ENCODE results near the gene PHACTR2.

PHACTR2 gene

DNA sequence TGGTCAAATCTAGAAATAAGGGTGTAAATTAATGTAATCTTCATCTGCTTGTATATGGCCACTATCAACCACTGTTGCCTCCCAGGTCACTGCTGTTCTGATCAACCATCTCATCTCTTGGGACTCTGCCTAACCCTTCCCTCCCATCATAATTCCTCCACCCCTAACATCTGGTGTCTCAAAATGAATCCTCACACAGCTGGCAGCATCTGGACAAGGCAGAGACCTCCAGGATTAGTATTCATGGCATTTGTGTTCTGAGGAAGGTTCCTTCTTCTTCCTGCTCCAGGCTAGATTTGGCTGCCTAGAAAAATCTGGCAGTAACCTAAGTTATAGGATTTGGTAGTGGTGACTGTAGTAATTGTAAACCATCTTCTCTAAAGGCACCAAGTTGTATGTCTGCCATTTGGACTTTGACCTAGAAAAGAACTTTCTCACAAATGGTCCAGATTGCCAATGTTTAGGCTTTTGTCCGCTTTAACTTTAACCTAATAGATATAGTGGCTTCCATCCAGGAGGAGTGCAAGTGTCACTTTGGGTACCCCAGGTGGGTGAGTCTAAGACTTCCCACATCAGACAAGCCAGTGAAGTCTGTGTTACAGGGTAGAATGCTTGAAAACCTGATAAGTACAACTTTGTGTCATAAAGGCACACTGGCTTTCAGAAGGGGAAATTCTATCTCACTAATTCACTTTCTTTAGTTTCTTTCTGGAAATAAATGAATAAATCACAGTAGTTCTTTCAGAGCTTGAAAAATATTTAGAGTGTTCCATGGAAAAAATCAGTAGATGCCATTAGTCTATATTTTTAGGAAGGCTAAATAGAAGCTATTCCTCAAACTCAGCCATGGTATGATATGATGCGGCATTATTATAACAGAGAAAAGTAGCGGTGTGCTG is 3.0 kb upstream of the PHACTR2 start:
- WGBS (ENCODE audit: insufficient coverage) = 100% methylated on average over 3 of the region's 3 CpGs
- H3K4me1 ChIP-seq (ENCODE audit: control extremely low read depth in 1 of 4, control insufficient read depth in 4 of 4, insufficient read depth in 4 of 4, low read length in 3 of 4) = peaks cover 5 to 12% (median 10%) of the 10 kb centered on the region in 4 experiments
- no peak for DNase-seq
- no peaks in the 10 kb centered on the region for H3K36me3 ChIP-seq (ENCODE audit: control insufficient read depth in 4 of 4, insufficient read depth in 4 of 4, low read length in 3 of 4)
- no peaks in the 10 kb centered on the region for H3K27me3 ChIP-seq (replicated peaks in 2 of 5; ENCODE audit: control insufficient read depth in 4 of 5, insufficient read depth in 5 of 5, low read length in 4 of 5)
- no peak overlapping the region for H3K27ac ChIP-seq (ENCODE audit: insufficient read depth in 1 of 2, low read depth in 1 of 2, low read length in 2 of 2, poor library complexity in 1 of 2, severe bottlenecking in 2 of 2)
- ChIA-PET CTCF (interaction anchor here (0.7 to 1.1 kb wide), 2 partner anchors 12 to 380 kb away, joined by 3 to 4 read pairs; no protein-coding TSS in a partner anchor), POLR2A (no interaction called here)
- H3K4me3 ChIP-seq (ENCODE audit: control insufficient read depth in 1 of 7, extremely low read depth in 1 of 7, insufficient read depth in 4 of 7, low read depth in 2 of 7, low read length in 6 of 7) = no peak overlapping the region
- no peaks in the 10 kb centered on the region for H3K9me3 ChIP-seq (ENCODE audit: control extremely low read depth in 1 of 5, control insufficient read depth in 4 of 5, insufficient read depth in 2 of 5, low read depth in 1 of 5, low read length in 4 of 5)

DNA sequence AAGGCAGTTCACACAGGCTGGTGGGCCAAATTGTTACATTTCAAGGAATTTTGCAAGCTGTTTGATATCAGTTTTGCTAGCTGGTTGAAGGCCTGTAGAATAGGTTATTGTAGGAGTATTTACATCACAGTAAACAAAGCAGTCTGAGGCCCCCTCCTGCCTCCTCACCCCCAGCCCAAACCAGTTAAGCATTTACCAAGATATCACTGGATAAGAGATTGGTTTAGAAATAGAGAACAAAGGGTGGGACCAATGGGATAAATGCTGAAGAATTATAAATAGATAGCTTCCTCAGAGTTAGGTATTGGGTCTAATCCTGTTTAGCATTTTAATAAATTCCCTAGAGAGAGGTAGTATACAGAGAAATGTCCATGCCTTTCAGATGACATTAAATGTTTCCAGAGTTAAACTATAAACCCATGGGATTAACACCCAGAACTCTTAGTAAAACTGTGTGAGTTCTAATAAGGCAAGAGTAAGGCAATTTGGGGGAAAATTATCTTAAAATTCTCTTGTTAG is 2.3 kb upstream of the PHACTR2 start:
- ChIA-PET POLR2A (no interaction called here), CTCF (interaction anchor here (0.7 to 1.1 kb wide), 2 partner anchors 13 to 380 kb away, joined by 3 to 4 read pairs; no protein-coding TSS in a partner anchor)
- Histone ChIP-seq H3K27ac (ENCODE audit: insufficient read depth in 1 of 2, low read depth in 1 of 2, low read length in 2 of 2, poor library complexity in 1 of 2, severe bottlenecking in 2 of 2) (no peak overlapping the region), H3K27me3 (replicated peaks in 2 of 5; ENCODE audit: control insufficient read depth in 4 of 5, insufficient read depth in 5 of 5, low read length in 4 of 5) (no peaks in the 10 kb centered on the region), H3K9me3 (ENCODE audit: control extremely low read depth in 1 of 5, control insufficient read depth in 4 of 5, insufficient read depth in 2 of 5, low read depth in 1 of 5, low read length in 4 of 5) (no peaks in the 10 kb centered on the region), H3K4me1 (ENCODE audit: control extremely low read depth in 1 of 4, control insufficient read depth in 4 of 4, insufficient read depth in 4 of 4, low read length in 3 of 4) (peaks cover 5 to 13% (median 12%) of the 10 kb centered on the region in 4 experiments), H3K4me3 (ENCODE audit: control insufficient read depth in 1 of 7, extremely low read depth in 1 of 7, insufficient read depth in 4 of 7, low read depth in 2 of 7, low read length in 6 of 7) (no peak overlapping the region), H3K36me3 (ENCODE audit: control insufficient read depth in 4 of 4, insufficient read depth in 4 of 4, low read length in 3 of 4) (no peaks in the 10 kb centered on the region)
- DNase-seq = no peak

DNA sequence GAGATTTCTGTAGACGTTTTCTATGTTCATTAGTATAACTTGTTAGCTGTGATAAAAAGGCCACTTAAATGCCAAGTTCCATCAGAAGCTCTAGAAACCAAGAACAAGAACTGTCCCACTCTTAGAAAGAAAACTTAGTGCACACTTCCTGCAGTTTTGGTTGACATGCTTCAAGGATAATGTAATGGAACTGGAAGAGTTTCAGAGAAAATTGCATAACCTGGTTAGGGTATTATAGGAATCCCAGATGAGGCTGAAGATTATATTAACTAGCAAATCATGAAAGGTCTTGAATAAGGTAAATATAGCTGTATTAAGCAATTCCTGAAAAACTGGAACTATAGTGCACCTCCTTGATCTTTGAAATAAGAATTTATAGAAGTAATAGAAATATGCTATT is 1.8 kb upstream of the PHACTR2 start:
- no peaks in the 10 kb centered on the region for H3K9me3 ChIP-seq (ENCODE audit: control extremely low read depth in 1 of 5, control insufficient read depth in 4 of 5, insufficient read depth in 2 of 5, low read depth in 1 of 5, low read length in 4 of 5)
- no peak for DNase-seq
- H3K36me3 ChIP-seq (ENCODE audit: control insufficient read depth in 4 of 4, insufficient read depth in 4 of 4, low read length in 3 of 4) = no peaks in the 10 kb centered on the region
- ChIA-PET POLR2A (no interaction called here), CTCF (interaction anchor here (1.1 kb wide), 2 partner anchors 13 to 65 kb away, joined by 3 to 4 read pairs; no protein-coding TSS in a partner anchor)
- no peaks in the 10 kb centered on the region for H3K27me3 ChIP-seq (replicated peaks in 2 of 5; ENCODE audit: control insufficient read depth in 4 of 5, insufficient read depth in 5 of 5, low read length in 4 of 5)
- 100% methylated on average over 1 of the region's 1 CpG for WGBS (ENCODE audit: insufficient coverage)
- no peak overlapping the region for H3K27ac ChIP-seq (ENCODE audit: insufficient read depth in 1 of 2, low read depth in 1 of 2, low read length in 2 of 2, poor library complexity in 1 of 2, severe bottlenecking in 2 of 2)
- peaks cover 5 to 13% (median 12%) of the 10 kb centered on the region in 4 experiments for H3K4me1 ChIP-seq (ENCODE audit: control extremely low read depth in 1 of 4, control insufficient read depth in 4 of 4, insufficient read depth in 4 of 4, low read length in 3 of 4)
- no peak overlapping the region for H3K4me3 ChIP-seq (ENCODE audit: control insufficient read depth in 1 of 7, extremely low read depth in 1 of 7, insufficient read depth in 4 of 7, low read depth in 2 of 7, low read length in 6 of 7)

DNA sequence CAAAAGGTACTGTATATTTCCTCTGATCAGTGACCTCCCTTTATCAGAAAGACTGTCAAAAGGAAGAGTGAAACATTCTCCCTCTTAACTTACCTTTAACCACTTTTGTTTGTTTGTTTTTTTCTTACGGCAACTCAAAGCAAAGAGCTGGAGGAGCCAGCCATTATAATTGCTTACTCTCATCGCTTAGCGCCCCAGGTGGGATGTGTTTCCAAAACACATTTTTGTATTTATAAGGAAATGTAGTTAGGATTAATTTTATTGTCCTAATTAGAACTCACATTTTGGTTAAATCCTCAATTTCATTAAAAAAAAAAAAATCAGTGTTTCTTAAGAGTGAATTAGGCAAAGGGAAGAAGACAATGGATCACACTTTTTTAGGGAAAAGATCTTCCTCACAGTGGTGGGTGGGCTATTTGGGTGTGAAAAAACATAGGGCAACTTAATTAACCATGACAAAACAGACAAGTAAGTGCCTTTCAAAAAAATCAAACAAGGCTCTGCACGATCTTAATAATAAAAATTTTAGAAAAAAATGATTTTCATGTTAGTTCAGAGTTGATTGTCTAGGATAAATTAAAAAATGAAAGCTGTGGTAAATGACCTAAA is 1.2 kb upstream of the PHACTR2 start:
- Histone ChIP-seq H3K36me3 (ENCODE audit: control insufficient read depth in 4 of 4, insufficient read depth in 4 of 4, low read length in 3 of 4) (no peaks in the 10 kb centered on the region), H3K27ac (ENCODE audit: insufficient read depth in 1 of 2, low read depth in 1 of 2, low read length in 2 of 2, poor library complexity in 1 of 2, severe bottlenecking in 2 of 2) (no peak overlapping the region), H3K4me3 (ENCODE audit: control insufficient read depth in 1 of 7, extremely low read depth in 1 of 7, insufficient read depth in 4 of 7, low read depth in 2 of 7, low read length in 6 of 7) (no peak overlapping the region), H3K4me1 (ENCODE audit: control extremely low read depth in 1 of 4, control insufficient read depth in 4 of 4, insufficient read depth in 4 of 4, low read length in 3 of 4) (peaks cover 5 to 13% (median 12%) of the 10 kb centered on the region in 4 experiments), H3K27me3 (replicated peaks in 2 of 5; ENCODE audit: control insufficient read depth in 4 of 5, insufficient read depth in 5 of 5, low read length in 4 of 5) (no peaks in the 10 kb centered on the region), H3K9me3 (ENCODE audit: control extremely low read depth in 1 of 5, control insufficient read depth in 4 of 5, insufficient read depth in 2 of 5, low read depth in 1 of 5, low read length in 4 of 5) (no peaks in the 10 kb centered on the region)
- CTCF ChIA-PET = interaction anchor here (1.1 kb wide), 1 partner anchor 66 kb away, joined by 3 read pairs; no protein-coding TSS in a partner anchor
- POLR2A ChIA-PET = no interaction called here
- WGBS (ENCODE audit: insufficient coverage) = no CpG with 5 or more reads among the region's 4 CpGs
- DNase-seq = no peak

DNA sequence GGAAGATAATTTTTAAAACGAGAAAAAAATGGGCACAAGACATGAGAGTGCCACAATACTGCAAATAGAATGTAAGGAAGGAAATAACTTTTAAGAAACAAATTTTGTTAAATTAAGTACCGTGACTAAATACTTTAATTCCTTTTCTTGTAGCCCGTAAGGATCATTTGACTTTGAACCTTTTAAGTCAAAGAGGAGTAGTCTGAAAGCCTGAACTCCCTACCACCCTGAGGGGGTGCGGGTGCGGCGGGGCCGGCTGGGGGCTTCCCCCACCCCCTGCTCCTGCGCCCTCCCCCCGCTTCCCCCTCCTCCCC is 231 bp upstream of the PHACTR2 start:
- peak overlapping the region in 1 of 2 experiments; percentile 51 for H3K27ac ChIP-seq (ENCODE audit: insufficient read depth in 1 of 2, low read depth in 1 of 2, low read length in 2 of 2, poor library complexity in 1 of 2, severe bottlenecking in 2 of 2)
- no CpG with 5 or more reads among the region's 9 CpGs for WGBS (ENCODE audit: insufficient coverage)
- peaks cover 5 to 13% (median 12%) of the 10 kb centered on the region in 4 experiments for H3K4me1 ChIP-seq (ENCODE audit: control extremely low read depth in 1 of 4, control insufficient read depth in 4 of 4, insufficient read depth in 4 of 4, low read length in 3 of 4)
- POLR2A ChIA-PET = no interaction called here
- DNase-seq = no peak
- no peaks in the 10 kb centered on the region for H3K27me3 ChIP-seq (replicated peaks in 2 of 5; ENCODE audit: control insufficient read depth in 4 of 5, insufficient read depth in 5 of 5, low read length in 4 of 5)
- no peaks in the 10 kb centered on the region for H3K36me3 ChIP-seq (ENCODE audit: control insufficient read depth in 4 of 4, insufficient read depth in 4 of 4, low read length in 3 of 4)
- CTCF ChIA-PET = no interaction called here
- H3K9me3 ChIP-seq (ENCODE audit: control extremely low read depth in 1 of 5, control insufficient read depth in 4 of 5, insufficient read depth in 2 of 5, low read depth in 1 of 5, low read length in 4 of 5) = peaks cover 0 to 4% (median 0%) of the 10 kb centered on the region in 5 experiments
- peak overlapping the region; percentile 38 to 98 (median 73) for H3K4me3 ChIP-seq (ENCODE audit: control insufficient read depth in 1 of 7, extremely low read depth in 1 of 7, insufficient read depth in 4 of 7, low read depth in 2 of 7, low read length in 6 of 7)

DNA sequence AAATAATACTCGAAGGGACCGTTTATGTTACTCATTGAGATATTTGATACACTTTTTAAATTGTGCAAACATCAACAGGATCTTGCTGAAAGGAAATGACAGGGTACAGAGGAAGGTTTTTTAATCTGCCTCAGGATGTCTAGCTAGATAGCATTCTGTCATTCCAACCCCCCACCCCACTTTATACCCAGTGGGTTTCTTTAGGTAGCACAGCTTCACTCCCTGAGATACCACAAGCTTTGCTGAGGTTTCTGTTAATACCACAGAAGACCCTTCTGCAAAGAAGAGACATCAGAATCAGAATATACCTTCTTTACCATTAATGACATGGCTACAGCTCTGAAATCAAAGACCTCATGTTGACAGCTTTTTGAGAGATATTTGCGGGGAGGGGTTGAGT is 1.3 kb downstream of the PHACTR2 start:
- 100% methylated on average over 1 of the region's 3 CpGs for WGBS (ENCODE audit: insufficient coverage)
- Histone ChIP-seq H3K27ac (ENCODE audit: insufficient read depth in 1 of 2, low read depth in 1 of 2, low read length in 2 of 2, poor library complexity in 1 of 2, severe bottlenecking in 2 of 2) (peak overlapping the region in 1 of 2 experiments; percentile 84), H3K4me3 (ENCODE audit: control insufficient read depth in 1 of 7, extremely low read depth in 1 of 7, insufficient read depth in 4 of 7, low read depth in 2 of 7, low read length in 6 of 7) (peak overlapping the region in 6 of 7 experiments; percentile 84 to 98 (median 98)), H3K4me1 (ENCODE audit: control extremely low read depth in 1 of 4, control insufficient read depth in 4 of 4, insufficient read depth in 4 of 4, low read length in 3 of 4) (peaks cover 5 to 13% (median 12%) of the 10 kb centered on the region in 4 experiments), H3K27me3 (replicated peaks in 2 of 5; ENCODE audit: control insufficient read depth in 4 of 5, insufficient read depth in 5 of 5, low read length in 4 of 5) (no peaks in the 10 kb centered on the region), H3K9me3 (ENCODE audit: control extremely low read depth in 1 of 5, control insufficient read depth in 4 of 5, insufficient read depth in 2 of 5, low read depth in 1 of 5, low read length in 4 of 5) (peaks cover 0 to 14% (median 0%) of the 10 kb centered on the region in 5 experiments), H3K36me3 (ENCODE audit: control insufficient read depth in 4 of 4, insufficient read depth in 4 of 4, low read length in 3 of 4) (no peaks in the 10 kb centered on the region)
- ChIA-PET CTCF (interaction anchor here (1.6 kb wide), 1 partner anchor 45 kb away, joined by 5 read pairs; no protein-coding TSS in a partner anchor), POLR2A (no interaction called here)
- peak; percentile 13 to 80 (median 72) for DNase-seq

DNA sequence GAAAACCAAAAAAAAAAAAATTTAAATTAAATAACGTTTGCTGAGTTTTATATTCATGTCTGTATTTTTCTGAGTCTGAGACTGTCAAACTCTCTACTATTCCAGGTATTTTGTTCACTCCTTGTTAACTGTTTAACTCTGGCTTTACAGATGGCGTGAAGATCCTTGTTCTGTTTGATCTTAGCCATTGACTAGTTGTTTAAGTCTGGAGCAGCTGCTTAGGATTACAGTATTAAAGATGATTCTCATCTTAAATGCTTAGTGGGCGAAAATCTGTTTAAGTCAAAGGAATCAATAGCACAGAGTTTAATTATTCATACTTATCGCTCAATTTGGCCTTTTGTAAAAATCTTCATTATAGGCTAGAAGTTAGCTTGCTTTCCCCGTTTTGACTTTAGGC is 2.4 kb downstream of the PHACTR2 start:
- H3K4me3 ChIP-seq (ENCODE audit: control insufficient read depth in 1 of 7, extremely low read depth in 1 of 7, insufficient read depth in 4 of 7, low read depth in 2 of 7, low read length in 6 of 7) = no peak overlapping the region
- DNase-seq = no peak

More for the DNA sequence above, 2.4 kb downstream of the PHACTR2 start:
- Histone ChIP-seq H3K4me1 (ENCODE audit: control extremely low read depth in 1 of 4, control insufficient read depth in 4 of 4, insufficient read depth in 4 of 4, low read length in 3 of 4) (peaks cover 5 to 13% (median 12%) of the 10 kb centered on the region in 4 experiments), H3K9me3 (ENCODE audit: control extremely low read depth in 1 of 5, control insufficient read depth in 4 of 5, insufficient read depth in 2 of 5, low read depth in 1 of 5, low read length in 4 of 5) (peaks cover 0 to 14% (median 0%) of the 10 kb centered on the region in 5 experiments), H3K36me3 (ENCODE audit: control insufficient read depth in 4 of 4, insufficient read depth in 4 of 4, low read length in 3 of 4) (no peaks in the 10 kb centered on the region), H3K27ac (ENCODE audit: insufficient read depth in 1 of 2, low read depth in 1 of 2, low read length in 2 of 2, poor library complexity in 1 of 2, severe bottlenecking in 2 of 2) (no peak overlapping the region), H3K27me3 (replicated peaks in 2 of 5; ENCODE audit: control insufficient read depth in 4 of 5, insufficient read depth in 5 of 5, low read length in 4 of 5) (no peaks in the 10 kb centered on the region)
- WGBS (ENCODE audit: insufficient coverage) = 90% methylated on average over 2 of the region's 5 CpGs
- CTCF ChIA-PET = no interaction called here
- POLR2A ChIA-PET = no interaction called here
